Measurements from ENCODE around the gene MLC1.

DNA sequence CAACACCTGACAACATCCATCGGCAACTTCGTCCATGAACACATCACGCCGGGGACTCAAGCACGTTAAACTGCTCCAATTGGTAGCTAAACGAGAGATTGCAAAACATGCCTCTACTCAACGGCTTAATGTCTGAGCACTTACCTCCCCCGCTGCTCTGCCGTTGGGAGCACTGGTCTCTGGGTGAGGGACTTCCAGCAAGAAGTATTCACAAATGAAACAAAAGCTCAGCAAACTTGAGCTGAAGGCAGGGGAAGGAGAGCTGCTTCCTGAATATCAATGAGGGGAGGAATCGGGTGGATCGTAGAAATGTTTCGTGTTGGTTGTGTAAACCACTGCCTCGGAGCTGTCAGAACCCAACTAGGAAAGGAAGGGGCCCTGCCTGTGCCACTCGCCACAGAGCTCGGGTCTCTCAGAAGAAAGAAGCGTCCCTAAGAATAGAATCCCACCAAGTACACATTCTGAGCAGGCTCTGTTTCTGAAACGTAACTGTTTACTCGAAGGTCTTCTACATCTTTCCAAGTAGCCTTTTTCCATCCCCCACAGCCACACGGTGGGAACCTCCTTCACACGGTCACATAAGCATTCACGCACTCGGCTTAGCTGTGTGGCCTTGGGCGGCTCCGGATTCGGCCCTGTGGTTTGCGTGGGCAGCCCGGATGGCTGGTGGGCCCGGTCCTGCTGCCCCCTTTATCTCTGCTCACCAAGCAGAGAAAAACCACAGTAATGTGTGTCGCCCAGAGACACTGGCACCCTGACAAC lies at the start of gene MLC1:
- TF ChIP-seq, protein P1, sequence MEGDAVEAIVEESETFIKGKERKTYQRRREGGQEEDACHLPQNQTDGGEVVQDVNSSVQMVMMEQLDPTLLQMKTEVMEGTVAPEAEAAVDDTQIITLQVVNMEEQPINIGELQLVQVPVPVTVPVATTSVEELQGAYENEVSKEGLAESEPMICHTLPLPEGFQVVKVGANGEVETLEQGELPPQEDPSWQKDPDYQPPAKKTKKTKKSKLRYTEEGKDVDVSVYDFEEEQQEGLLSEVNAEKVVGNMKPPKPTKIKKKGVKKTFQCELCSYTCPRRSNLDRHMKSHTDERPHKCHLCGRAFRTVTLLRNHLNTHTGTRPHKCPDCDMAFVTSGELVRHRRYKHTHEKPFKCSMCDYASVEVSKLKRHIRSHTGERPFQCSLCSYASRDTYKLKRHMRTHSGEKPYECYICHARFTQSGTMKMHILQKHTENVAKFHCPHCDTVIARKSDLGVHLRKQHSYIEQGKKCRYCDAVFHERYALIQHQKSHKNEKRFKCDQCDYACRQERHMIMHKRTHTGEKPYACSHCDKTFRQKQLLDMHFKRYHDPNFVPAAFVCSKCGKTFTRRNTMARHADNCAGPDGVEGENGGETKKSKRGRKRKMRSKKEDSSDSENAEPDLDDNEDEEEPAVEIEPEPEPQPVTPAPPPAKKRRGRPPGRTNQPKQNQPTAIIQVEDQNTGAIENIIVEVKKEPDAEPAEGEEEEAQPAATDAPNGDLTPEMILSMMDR (conservative IDR thresholded peaks at IDR 0.05; ENCODE audit: low read length): no peak
- no peak for TF ChIP-seq EZH2phosphoT487 (IDR thresholded peaks at IDR 0.05; ENCODE audit: borderline replicate concordance)
